D341Med (cell line): ENCODE measurements around the gene MAP4K4.

Experiments
- DNase-seq: peaks from one replicate; pipeline ENCODE4 v3.0.0; 2012; ENCODE audit warnings: low spot score

MAP4K4 gene

GRCh38 chr2:101723371-101724124 is 26.0 kb downstream of the MAP4K4 start:
- DNase-seq: no peak

DNA sequence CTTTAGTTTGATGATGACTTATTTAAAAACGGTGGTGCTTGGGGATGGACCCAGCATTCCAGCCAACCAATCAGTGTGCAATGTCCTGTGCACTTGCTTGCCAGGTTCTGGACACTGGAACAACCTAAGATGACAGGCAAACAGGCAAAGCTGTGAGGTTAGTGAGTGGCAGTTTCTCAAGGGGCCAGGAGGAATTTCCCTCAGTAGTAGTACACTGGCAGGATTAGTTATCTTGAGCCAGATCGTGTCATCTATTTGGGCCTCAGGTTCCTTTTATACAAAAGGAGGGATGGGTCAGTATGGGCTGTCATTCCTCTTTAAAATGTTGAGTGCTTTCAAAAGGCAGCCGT is 26.6 kb downstream of the MAP4K4 start:
- no peak for DNase-seq

DNA sequence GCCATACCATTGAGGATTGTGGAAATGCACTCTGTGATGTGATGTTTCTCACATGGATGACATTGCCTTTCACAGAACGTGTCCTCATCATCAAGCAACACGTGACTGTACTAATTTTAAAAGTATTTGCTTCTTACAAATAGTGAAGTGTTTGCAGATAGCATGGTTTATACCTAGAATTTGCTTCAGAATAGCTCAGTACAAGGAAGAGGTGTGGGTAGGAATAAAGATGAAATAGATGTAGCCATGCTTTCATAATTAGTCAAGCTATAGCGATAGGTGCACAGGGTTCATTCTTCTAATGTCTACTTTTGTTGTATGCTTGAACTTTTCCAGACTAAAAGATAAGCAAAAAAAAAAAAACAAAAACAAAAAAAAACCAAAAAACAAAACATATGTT is 27.5 kb downstream of the MAP4K4 start:
- no peak for DNase-seq

DNA sequence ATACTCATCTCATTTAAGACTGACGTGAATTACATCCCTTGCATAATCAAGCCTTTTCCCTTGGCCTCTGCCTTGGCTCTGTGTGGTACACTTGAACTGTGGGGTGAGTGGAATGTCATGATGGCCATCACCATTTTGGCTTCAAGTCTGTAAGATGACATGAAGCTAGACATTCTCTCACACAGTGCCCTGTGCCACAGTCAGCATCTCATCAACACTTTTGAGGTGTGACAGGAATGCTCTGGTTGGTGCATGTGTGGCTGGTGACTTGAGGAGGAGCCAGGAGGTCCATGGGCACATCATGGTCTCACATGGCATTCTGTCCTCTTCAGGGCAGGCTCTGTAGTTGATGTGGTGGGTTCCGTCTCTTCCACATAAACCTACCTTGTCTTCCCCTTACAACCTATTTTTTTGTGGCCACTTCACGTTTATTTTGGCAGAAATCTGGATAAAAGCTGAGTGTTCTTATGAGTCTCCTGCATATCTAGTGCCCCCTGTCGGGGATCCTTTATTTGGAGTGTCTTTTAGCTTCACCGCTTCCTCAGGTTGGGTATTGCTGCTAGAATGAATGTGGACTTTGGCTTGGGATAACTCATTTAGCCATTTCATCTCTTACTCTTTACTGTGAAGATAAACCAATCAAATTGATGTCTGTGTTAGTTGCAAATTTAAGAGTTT is 28.1 kb downstream of the MAP4K4 start:
- DNase-seq: no peak

GRCh38 chr2:101728865-101729264 is 31.4 kb downstream of the MAP4K4 start:
- DNase-seq: no peak

GRCh38 chr2:101729521-101730190 is 32.1 kb downstream of the MAP4K4 start:
- DNase-seq: no peak

DNA sequence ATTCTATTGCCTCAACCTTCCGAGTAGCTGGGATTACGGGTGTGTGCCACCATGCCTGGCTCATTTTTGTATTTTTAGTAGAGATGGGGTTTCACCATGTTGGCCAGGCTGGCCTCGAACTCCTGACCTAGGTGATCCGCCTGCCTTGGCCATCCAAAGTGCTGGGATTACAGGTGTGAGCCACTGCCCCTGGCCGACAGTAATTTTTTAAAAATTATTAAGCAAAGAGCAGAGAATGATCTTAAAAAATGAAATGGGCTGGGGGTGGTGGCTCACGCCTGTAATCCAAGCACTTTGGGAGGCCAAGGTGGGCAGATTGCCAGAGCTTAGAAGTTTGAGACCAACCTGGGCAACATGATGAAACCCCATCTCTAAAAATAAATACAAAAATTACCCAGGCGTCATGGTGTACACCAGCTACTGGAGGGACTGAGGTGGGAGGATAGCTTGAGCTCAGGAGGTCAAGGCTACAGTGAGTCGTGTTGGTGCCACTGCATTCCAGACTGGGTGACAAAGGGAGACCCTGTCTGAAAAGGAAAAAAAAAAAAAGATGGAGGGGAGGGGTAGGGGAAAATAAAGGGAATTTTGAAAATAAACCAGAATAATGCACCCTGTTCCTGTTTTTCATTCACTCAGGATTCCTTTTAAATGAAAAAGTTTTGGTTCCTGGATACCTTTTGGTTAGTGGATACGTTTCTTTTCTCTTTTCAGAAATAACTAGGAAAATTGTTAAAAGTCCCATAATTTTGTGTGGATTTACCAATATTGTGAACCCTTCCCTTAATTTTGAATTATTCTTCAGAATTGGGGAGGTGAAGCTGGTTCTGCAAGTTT is 33.9 kb downstream of the MAP4K4 start:
- DNase-seq: no peak

- no peak for DNase-seq
These were observed 34.7 kb downstream of the MAP4K4 start for GRCh38 chr2:101732199-101732598.

DNA sequence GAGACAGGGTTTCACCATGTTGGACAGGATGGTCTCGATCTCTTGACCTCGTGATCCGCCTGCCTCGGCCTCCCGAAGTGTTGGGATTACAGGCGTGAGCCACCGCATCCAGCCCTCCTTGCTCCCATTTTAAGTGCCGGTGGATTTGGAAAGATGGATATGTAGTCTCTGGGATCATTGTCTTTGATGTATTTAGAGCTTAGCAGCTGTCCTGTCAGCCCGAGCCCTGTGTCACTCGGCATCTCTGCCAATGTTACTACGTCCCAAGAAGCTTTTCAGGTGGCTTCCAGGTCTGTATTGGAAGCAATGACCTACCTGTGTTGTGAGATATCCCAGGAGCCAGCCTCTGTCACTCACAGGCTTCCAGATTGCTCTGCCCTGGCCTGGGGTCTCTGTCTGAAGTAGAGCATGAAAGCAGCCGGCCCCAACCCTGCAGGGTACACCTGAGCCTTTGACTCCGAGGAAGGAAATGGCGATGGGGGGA is 35.3 kb downstream of the MAP4K4 start:
- no peak for DNase-seq

GRCh38 chr2:101733257-101733993 is 35.9 kb downstream of the MAP4K4 start:
- DNase-seq: no peak

GRCh38 chr2:101734505-101735165 is 37.1 kb downstream of the MAP4K4 start:
- DNase-seq: no peak

- DNase-seq: no peak
These were observed 37.6 kb downstream of the MAP4K4 start for GRCh38 chr2:101735166-101735533.

DNA sequence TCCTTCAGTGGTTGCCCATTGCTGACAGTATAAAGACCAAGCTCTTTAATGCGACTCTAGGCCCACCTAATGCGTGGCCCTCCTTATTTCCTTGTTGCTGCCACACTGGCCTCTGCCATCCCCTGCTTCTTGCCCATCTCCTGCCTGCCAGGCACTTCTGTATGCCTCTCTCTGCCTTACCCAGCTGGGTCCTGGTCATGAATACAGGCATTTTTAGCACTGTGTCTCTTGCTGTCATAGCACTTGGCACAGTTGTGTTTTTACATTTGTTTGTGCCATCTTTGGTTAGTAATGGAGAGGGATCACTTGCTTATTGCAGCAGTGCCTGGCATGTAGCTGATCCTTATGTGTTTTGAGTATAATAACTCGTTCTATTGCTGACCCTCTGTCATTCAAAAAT is 38.7 kb downstream of the MAP4K4 start:
- DNase-seq: no peak

DNA sequence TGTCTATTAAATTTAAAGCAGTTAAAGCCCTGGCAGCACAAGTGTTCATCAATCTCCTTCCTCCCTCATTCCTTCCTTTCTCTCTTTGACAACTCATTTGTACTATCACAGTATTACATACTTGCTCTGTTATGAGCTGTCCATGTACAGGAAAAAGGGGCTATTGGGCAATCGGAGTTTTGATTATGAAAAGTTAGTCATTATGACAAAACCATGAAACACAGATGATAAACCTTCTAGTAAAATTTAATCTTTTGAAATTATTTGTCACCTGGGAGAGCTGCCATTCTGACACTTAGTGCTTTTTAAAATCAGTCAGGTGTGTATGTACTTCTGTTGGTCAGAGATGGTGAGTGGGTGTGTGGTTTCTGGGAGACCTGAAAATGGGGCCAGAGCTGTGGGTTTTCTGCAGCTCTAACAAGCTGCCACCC is 39.4 kb downstream of the MAP4K4 start:
- DNase-seq: no peak

GRCh38 chr2:101737478-101738255 is 40.2 kb downstream of the MAP4K4 start:
- no peak for DNase-seq

DNA sequence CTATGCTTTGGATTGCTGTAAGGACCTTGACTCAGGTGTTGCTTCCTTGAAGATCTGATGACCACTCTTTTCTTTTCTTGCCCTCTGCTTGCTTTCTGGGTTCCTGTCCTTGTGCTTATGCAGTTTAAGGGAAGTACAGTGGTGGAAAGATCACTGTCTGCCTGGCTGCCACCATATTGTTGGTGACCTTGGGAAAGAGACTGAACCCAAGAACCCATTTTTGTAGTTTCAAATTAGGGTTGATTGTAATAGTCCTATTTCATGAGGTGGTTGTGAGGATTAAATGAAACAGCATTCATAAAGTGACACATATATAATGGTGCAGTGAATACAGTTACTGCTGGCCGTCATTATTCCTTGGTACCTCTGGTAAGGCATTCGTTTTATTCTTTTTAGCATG is 41.1 kb downstream of the MAP4K4 start:
- no peak for DNase-seq

- no peak for DNase-seq
These were observed 43.1 kb downstream of the MAP4K4 start for GRCh38 chr2:101740555-101740964.

DNA sequence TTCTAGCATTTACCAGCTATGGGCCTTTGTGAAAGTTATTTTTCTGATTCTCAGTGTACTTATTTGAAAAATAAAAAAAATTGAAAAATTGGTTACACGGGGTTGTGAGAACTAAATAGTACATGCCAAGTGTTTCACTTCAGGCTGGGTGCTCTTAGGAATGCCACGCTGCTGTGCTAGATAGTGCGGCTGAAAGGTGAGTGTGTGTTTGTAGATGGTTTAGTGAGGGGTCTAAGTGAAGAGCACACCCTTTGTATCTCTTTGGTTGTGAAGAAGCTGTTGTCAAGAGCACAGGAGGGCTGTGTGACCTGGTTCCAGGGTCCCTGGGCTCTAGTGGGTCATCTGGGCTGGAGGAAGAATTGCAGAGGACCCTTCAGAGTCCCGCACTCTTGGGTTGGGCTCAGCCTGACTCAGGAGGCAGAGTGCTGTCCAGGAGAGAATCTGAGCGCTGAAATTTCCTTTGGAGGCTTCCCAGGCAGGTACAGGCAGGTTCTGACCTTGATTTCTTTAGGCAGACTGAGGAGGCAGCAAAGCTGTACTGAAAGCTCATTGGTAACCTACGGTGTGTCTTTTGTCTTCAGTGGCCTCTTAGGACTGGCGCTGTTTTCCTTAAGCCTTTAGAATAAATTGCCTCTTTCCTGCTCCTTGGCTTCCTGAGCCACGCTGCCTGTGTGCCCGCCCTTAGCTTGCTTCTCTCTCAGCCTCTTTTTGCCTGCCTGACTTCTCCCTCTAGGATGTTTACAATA is 44.4 kb downstream of the MAP4K4 start:
- DNase-seq: no peak

- DNase-seq: no peak
These were observed 45.0 kb downstream of the MAP4K4 start for GRCh38 chr2:101742547-101742946.
